MM.1S (cell line): Measurements from ENCODE around the gene GDI1.

Source experiments
- DNase-seq: peaks from one replicate; pipeline ENCODE4 v3.0.0-alpha.2; 2015
- H2AFZ ChIP-seq: fragments of 300-600 bp; sonication (generic); 2 replicates; pipeline ENCODE4 v1.6.0; 2016; ENCODE audit warnings: antibody characterized with exemption, low read length
- H3F3A ChIP-seq: fragments of 300-600 bp; sonication (generic); 2 replicates; pipeline ENCODE4 v1.6.1; 2016; ENCODE audit warnings: mild to moderate bottlenecking, antibody characterized with exemption, low read length, moderate library complexity, mixed read lengths; ENCODE audit not compliant: insufficient read depth
- H3K27ac ChIP-seq: fragments of 300-600 bp; sonication (generic); 2 replicates; pipeline ENCODE4 v1.5.1; 2016; ENCODE audit warnings: mild to moderate bottlenecking, low read length
- H3K27me3 ChIP-seq: fragments of 300-600 bp; sonication (generic); replicated peaks from 2 replicates; pipeline ENCODE4 v1.6.0; 2016; ENCODE audit warnings: low read length; ENCODE audit not compliant: insufficient read depth
- H3K36me3 ChIP-seq: fragments of 300-600 bp; sonication (generic); replicated peaks from 2 replicates; pipeline ENCODE4 v1.6.1; 2016; ENCODE audit warnings: mild to moderate bottlenecking, low read length, mixed read lengths; ENCODE audit not compliant: insufficient read depth
- H3K4me1 ChIP-seq: fragments of 300-600 bp; sonication (generic); 2 replicates; pipeline ENCODE4 v1.6.1; 2016; ENCODE audit warnings: low read length, mixed read lengths
- H3K4me2 ChIP-seq: fragments of 300-600 bp; sonication (generic); 2 replicates; pipeline ENCODE4 v1.6.0; 2016; ENCODE audit warnings: low read depth, low read length
- H3K4me3 ChIP-seq: fragments of 300-600 bp; sonication (generic); 2 replicates; pipeline ENCODE4 v1.5.1; 2016; ENCODE audit warnings: low read length, mixed read lengths
- H3K79me2 ChIP-seq: fragments of 300-600 bp; sonication (generic); 2 replicates; pipeline ENCODE4 v1.6.1; 2016; ENCODE audit warnings: mixed run types, low read length, mixed read lengths
- H3K9ac ChIP-seq: fragments of 300-600 bp; sonication (generic); 2 replicates; pipeline ENCODE4 v1.6.1; 2016; ENCODE audit warnings: low read length, mixed read lengths
- H3K9me2 ChIP-seq: fragments of 300-600 bp; sonication (generic); replicated peaks from 2 replicates; pipeline ENCODE4 v1.6.1; 2016; ENCODE audit warnings: mild to moderate bottlenecking, low read length, mixed read lengths; ENCODE audit not compliant: insufficient read depth
- H3K9me3 ChIP-seq: fragments of 300-600 bp; sonication (generic); replicated peaks from 2 replicates; pipeline ENCODE4 v1.6.1; 2016; ENCODE audit warnings: mild to moderate bottlenecking, low read length, mixed read lengths; ENCODE audit not compliant: insufficient read depth
- H4K20me1 ChIP-seq: fragments of 300-600 bp; sonication (generic); 2 replicates; pipeline ENCODE4 v1.6.1; 2016; ENCODE audit warnings: mild to moderate bottlenecking, low read length, moderate library complexity, mixed read lengths; ENCODE audit not compliant: insufficient read depth
- EZH2 ChIP-seq: fragments of 300-600 bp; sonication (generic); optimal IDR thresholded peaks from 2 replicates; pipeline ENCODE3; 2017; ENCODE audit warnings: low read depth, mild to moderate bottlenecking, antibody characterized with exemption, low read length, mixed read lengths
- EZH2phosphoT487 ChIP-seq: fragments of 300-600 bp; sonication (generic); IDR thresholded peaks from 2 replicates; pipeline ENCODE4 v1.6.1; 2018; ENCODE audit warnings: antibody characterized with exemption, low read length
- TF ChIP-seq, protein P1 (sequence below): fragments of 300-600 bp; sonication (generic); IDR thresholded peaks from 2 replicates; pipeline ENCODE4 v1.5.1; 2016; ENCODE audit warnings: antibody characterized with exemption, low read length, mixed read lengths

The GDI1 gene

DNA sequence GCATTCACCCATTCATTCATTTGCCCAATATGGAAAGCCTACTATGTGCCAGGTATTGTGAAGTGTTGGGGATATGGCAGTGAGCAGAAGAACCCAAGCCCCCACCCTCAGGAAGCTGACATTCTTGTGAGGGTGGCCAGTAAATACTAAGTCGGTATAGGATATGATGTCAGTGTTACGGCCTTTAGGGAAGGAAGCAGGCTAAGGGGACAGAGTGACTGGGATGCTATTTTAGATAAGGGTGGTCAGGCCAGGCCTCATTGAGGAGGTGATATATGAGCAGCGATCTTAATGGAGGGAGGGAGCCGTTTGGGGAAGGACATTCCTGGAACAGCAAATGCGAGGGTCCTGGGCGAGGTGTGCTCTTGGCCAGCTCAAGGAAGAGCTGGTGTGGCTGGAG, 6.5 kb upstream of the GDI1 start:
- no peaks in the 10 kb centered on the region for H4K20me1 ChIP-seq
- H3K4me3 ChIP-seq = no peak overlapping the region
- peaks cover 24% of the 10 kb centered on the region for H3K79me2 ChIP-seq
- no peaks in the 10 kb centered on the region for H3K36me3 ChIP-seq
- no peak overlapping the region for H3K9ac ChIP-seq
- no peak for DNase-seq
- H3F3A ChIP-seq = no peaks in the 10 kb centered on the region
- no peak overlapping the region for H3K27ac ChIP-seq
- H3K4me1 ChIP-seq = no peaks in the 10 kb centered on the region
- H3K9me2 ChIP-seq = no peaks in the 10 kb centered on the region
- TF ChIP-seq EZH2phosphoT487 = no peak
- TF ChIP-seq, protein P1, sequence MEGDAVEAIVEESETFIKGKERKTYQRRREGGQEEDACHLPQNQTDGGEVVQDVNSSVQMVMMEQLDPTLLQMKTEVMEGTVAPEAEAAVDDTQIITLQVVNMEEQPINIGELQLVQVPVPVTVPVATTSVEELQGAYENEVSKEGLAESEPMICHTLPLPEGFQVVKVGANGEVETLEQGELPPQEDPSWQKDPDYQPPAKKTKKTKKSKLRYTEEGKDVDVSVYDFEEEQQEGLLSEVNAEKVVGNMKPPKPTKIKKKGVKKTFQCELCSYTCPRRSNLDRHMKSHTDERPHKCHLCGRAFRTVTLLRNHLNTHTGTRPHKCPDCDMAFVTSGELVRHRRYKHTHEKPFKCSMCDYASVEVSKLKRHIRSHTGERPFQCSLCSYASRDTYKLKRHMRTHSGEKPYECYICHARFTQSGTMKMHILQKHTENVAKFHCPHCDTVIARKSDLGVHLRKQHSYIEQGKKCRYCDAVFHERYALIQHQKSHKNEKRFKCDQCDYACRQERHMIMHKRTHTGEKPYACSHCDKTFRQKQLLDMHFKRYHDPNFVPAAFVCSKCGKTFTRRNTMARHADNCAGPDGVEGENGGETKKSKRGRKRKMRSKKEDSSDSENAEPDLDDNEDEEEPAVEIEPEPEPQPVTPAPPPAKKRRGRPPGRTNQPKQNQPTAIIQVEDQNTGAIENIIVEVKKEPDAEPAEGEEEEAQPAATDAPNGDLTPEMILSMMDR = no peak
- TF ChIP-seq EZH2 = no peak
- H3K9me3 ChIP-seq = no peaks in the 10 kb centered on the region
- H2AFZ ChIP-seq = no peak overlapping the region
- H3K27me3 ChIP-seq = no peaks in the 10 kb centered on the region
- no peak overlapping the region for H3K4me2 ChIP-seq

DNA sequence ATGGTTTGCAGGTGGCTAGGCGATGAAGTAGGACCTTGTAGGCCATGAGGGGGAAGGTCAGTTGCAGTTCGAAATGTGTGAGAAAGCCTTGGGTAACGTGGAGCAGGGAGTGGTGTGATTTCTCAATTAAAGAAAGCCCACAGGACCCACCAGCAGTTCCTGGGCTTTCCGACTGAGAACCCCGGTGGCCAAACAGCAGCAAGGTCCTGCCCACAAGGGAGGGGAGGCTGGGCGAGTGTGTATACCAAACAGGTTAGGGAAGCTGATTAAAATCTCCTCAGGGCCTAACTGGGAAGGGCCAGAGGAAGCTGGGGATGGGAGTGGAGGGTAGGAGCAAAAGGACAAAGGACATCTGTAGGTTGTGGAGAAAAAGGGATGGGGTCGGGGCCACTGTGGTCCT, 6.0 kb upstream of the GDI1 start:
- Histone ChIP-seq H3K4me2 (no peak overlapping the region), H4K20me1 (no peaks in the 10 kb centered on the region), H3K79me2 (peaks cover 24% of the 10 kb centered on the region), H3K27me3 (no peaks in the 10 kb centered on the region), H3K4me3 (no peak overlapping the region), H3K9me2 (no peaks in the 10 kb centered on the region), H3K4me1 (no peaks in the 10 kb centered on the region), H3K9me3 (no peaks in the 10 kb centered on the region), H3F3A (no peaks in the 10 kb centered on the region), H3K36me3 (no peaks in the 10 kb centered on the region), H3K27ac (no peak overlapping the region), H3K9ac (no peak overlapping the region), H2AFZ (no peak overlapping the region)
- no peak for DNase-seq
- TF ChIP-seq EZH2 (no peak), EZH2phosphoT487 (no peak)
- TF ChIP-seq, protein P1 = no peak

DNA sequence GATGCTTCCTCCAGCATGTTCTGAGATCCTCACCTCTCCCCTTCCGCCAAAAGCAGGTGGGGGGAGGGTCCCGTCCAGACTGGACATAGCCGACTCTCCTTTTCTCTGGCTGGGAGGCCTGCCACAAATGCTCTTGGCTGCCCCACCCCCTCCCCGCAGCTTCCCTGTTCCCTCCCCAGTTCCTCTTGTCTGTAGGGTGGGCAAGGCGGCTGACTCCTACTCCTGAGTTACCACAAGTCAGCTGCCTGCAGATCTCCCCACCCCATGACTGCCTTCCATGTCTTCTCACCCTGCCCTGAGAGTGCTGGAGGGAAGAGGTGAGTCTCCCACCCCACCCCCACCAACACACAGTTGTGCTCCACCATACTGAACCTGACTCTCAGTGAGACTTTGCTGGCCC, 5.6 kb upstream of the GDI1 start:
- TF ChIP-seq, protein P1 = no peak
- TF ChIP-seq EZH2phosphoT487 (no peak), EZH2 (no peak)
- H3K9me2 ChIP-seq = no peaks in the 10 kb centered on the region
- H3F3A ChIP-seq = no peaks in the 10 kb centered on the region
- no peaks in the 10 kb centered on the region for H4K20me1 ChIP-seq
- H3K4me3 ChIP-seq = no peak overlapping the region
- no peak for DNase-seq
- no peaks in the 10 kb centered on the region for H3K9me3 ChIP-seq
- no peaks in the 10 kb centered on the region for H3K27me3 ChIP-seq
- no peak overlapping the region for H2AFZ ChIP-seq
- H3K4me1 ChIP-seq = no peaks in the 10 kb centered on the region
- no peak overlapping the region for H3K27ac ChIP-seq
- peaks cover 24% of the 10 kb centered on the region for H3K79me2 ChIP-seq
- no peak overlapping the region for H3K9ac ChIP-seq
- no peak overlapping the region for H3K4me2 ChIP-seq
- no peaks in the 10 kb centered on the region for H3K36me3 ChIP-seq

DNA sequence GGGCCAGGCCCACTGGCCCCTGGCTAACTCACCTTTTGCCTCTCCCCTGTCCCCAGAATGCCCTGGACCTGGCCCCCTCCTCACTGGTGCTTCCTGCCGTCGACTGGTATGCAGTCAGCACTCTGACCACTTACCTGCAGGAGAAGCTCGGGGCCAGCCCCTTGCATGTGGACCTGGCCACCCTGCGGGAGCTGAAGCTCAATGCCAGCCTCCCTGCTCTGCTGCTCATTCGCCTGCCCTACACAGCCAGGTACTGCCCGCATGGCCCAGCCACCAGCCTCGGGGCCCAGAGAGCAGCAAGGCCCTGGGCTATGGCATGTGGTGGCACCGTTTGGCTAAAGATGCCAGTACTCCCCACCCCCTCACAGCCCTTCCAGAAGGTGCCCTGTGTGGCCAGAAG, 4.7 kb upstream of the GDI1 start:
- Histone ChIP-seq H3K9ac (no peak overlapping the region), H3K9me2 (no peaks in the 10 kb centered on the region), H3K9me3 (no peaks in the 10 kb centered on the region), H3K36me3 (no peaks in the 10 kb centered on the region), H3K4me1 (no peaks in the 10 kb centered on the region), H3K79me2 (peaks cover 27% of the 10 kb centered on the region), H3K4me3 (no peak overlapping the region), H2AFZ (no peak overlapping the region), H3K27me3 (no peaks in the 10 kb centered on the region), H3K27ac (no peak overlapping the region), H3K4me2 (no peak overlapping the region), H3F3A (no peaks in the 10 kb centered on the region), H4K20me1 (no peaks in the 10 kb centered on the region)
- TF ChIP-seq, protein P1 = no peak
- no peak for TF ChIP-seq EZH2
- TF ChIP-seq EZH2phosphoT487 = no peak
- no peak for DNase-seq
